Measurements from ENCODE around the gene PHACTR3. TPM values are rescaled to one million over a fixed set of nuclear protein-coding genes. Genes with fewer than 3 reads are reported as not detected.
"Not testable (repeated sequence)": the region's sequence is repeated elsewhere in the genome, so short reads cannot be mapped to it uniquely, and the experiment has no call there.

The PHACTR3 gene
- total RNA-seq, 2 experiments from 2014 or later = not detected

DNA sequence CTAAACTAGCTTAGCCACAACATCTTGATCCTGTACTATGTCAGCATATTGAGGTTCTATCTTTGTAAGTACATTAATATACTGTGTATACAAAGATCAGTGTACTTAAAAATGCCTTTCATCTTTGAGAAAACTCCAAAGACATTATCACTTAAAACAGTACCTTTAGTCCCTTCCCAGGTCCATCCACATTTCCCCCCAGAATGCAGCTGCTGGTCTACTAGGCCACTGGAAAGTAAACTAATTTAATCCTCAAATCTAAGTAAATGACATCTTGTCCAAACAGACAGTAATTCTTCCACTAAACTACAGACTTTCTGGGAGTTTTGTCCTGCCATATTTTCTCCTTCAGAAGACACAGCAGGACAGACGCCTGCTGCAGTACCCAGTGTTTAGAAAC is 260.4 kb downstream of the PHACTR3 start:
- CTCF ChIA-PET = no interaction called here
- POLR2A ChIA-PET = no interaction called here

DNA sequence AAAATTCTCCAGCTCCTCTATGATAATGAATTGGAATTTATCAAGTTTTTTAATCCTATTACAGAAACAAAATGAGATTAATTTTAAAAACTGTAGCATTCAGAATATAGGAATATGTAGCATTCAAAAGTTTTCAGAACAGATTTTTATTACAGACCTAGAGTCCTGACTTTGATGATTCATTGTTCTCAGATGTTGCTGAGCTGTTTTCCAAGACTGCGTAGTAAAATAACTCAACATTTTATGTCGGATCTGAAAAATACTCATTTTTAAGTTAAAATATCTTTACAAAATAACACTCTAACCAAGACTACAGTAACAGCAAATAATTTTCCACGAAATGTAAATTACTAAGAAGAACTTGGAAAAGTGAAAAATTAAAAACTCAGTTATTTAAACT is 262.0 kb downstream of the PHACTR3 start:
- ChIA-PET POLR2A (no interaction called here), CTCF (interaction anchor here (0.6 kb wide), 1 partner anchor 493 kb away, joined by 3 read pairs; no protein-coding TSS in a partner anchor)

DNA sequence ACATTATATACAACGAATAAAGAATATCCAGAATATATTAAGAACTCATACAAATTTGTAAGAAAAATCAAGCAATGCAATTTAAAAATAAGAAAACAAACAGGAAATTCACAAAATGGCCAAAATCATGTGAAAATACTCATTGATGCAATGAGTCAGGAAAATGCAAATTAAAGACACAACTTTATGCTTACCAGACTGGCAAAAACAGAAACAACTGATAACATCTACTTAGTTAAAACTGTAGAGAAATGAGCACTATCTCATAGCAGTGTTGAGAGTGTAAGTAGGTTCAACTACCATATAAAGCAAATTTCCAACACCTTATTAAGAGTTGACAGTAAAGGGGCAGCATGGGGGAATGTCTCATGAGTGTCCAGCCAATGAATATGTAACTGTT is 266.8 kb downstream of the PHACTR3 start:
- ChIA-PET POLR2A (no interaction called here), CTCF (no interaction called here)

DNA sequence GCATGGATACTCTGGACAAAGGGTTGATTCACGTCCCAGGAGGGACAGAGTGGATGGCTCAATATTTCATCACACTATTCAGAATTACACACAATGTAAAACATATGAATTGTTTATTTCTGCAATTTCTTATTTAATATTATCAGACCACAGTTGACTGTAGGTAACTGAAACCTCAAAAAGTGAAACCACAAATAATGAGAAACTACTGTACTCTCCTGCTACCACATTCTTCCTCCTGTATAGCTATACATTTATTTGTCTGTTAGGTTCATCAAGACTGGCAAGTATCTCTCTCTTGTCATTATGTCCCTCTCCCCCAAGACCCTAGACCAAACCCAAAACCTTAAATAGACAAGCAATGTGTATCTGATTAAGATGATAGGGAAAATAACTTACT is 269.1 kb downstream of the PHACTR3 start:
- ChIA-PET POLR2A (no interaction called here), CTCF (no interaction called here)

DNA sequence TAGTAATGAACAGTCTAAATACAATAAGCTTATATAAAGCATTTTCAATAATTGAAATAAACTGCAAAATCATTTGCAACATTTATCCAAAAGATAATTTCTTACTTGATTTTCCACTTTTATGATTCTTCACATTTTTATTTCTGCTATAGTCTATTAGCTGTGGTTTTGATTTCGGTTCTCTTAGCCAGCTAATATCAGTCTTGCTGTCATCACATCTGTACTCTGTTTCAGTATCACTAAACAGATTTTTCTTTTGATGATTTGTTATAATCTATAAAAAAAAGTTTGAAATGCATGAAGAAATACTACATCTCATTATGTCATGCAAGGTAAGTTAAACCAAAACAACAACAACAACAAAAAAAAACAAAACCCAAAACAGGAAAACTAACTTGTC is 275.9 kb downstream of the PHACTR3 start:
- ChIA-PET POLR2A (no interaction called here), CTCF (no interaction called here)

DNA sequence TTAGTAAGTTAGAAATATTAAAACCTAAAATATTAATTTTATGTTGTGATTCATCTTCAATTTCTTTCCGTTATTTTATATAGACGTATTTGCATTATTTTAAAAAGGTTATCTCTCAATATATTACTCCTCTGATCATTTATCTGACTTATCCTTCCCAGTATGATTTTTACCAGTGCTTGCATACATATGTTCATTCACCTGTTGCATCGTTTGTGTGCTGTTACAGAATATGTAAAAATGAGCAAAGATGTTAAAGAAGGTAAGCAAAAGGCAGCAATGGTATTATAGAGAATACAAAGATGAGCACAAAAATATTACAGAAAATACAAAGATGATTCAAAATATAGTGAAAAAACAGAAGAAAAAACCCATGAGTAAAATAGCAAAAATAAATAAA is 280.2 kb downstream of the PHACTR3 start:
- CTCF ChIA-PET = no interaction called here

DNA sequence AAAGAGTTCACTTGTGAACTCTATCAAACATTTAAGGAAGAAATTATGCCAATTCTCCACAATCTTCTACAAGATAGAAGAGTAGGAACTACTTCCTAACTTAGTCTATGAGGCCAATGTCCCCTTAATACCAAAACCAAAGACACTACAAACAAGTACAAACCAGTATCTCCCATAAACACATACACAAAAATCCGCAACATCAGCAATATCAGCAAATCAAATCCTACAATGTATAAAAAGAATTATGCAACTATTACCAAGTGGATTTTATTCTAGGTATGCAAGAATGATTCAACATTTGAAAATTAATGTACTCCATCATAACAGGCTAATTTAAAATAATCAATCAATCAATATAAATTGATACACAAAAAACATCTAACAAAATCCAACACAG is 283.7 kb downstream of the PHACTR3 start:
- CTCF ChIA-PET = no interaction called here
- POLR2A ChIA-PET = no interaction called here

More for the DNA sequence above, 280.2 kb downstream of the PHACTR3 start:
- POLR2A ChIA-PET = no interaction called here

DNA sequence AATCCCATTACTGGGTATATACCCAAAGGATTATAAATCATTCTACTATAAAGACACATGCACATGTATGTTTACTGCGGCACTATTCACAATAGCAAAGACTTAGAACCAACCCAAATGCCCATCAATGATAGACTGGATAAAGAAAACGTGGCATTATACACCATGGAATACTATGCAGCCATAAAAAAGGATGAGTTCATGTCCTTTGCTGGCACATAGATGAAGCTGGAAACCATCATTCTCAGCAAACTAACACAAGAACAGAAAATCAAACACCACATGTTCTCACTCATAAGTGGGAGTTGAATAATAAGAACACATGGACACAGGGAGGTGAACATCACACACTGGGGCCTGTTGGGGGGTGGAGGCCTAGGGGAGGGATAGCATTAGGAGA is 285.7 kb downstream of the PHACTR3 start:
- POLR2A ChIA-PET = not testable (repeated sequence)

DNA sequence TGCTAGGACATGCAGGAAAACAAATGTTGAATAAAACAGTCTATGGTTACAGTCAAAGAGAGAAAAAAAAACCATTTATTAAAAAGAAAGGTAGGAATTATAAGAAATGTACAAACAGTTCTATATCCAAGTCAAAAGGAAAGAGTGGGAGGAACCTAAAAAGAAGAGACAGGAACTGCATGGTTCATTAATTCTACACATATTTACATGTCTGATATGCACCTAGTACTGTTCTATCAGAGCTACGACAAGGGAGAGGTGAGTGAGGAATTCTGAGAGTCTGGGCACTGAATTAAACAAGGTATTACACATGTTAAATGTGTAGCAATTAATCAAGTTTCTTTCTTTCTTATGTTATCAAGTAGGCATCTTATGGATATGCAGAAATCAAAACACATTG is 287.2 kb downstream of the PHACTR3 start:
- POLR2A ChIA-PET = no interaction called here
- CTCF ChIA-PET = no interaction called here

More for the DNA sequence above, 285.7 kb downstream of the PHACTR3 start:
- CTCF ChIA-PET = not testable (repeated sequence)

DNA sequence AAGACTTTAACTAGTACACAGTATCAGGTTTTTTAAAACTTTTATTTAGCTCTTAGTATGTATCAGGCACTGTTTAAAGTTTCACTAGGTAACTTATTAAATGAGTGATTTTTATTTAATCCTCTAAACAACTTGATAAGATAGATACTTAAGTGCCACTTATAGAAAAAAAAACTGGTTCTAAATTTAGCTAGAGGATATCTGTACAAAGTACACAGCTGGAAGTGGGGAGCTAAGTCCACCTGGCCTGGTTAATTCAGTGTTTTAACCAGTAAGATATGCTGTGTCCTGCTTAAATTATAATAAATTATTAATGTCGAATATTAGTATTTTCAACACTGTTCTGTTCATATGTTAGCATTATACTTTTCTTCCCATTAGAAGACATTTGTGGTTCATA is 291.6 kb downstream of the PHACTR3 start:
- ChIA-PET CTCF (no interaction called here), POLR2A (no interaction called here)
